GM12878 (cell line): Measurements from ENCODE around the gene PRRC1.

Experiments used
- IKZF1 ChIP-seq: fragments of 450-650 bp; conservative IDR thresholded peaks from 2 replicates; pipeline ENCODE4 v1.6.1; 2017; ENCODE audit warnings: antibody characterized with exemption, mild to moderate bottlenecking
- NRF1 ChIP-seq: conservative IDR thresholded peaks from 2 replicates; pipeline ENCODE4 v1.6.1; 2011; ENCODE audit warnings: mild to moderate bottlenecking, low read depth, low read length, improper control_type of control experiment
- POLR2AphosphoS5 ChIP-seq: IDR thresholded peaks from 2 replicates; pipeline ENCODE4 v1.6.1; 2011; ENCODE audit warnings: mild to moderate bottlenecking, low read length, inconsistent platforms
- REST ChIP-seq: IDR thresholded peaks from 2 replicates; pipeline ENCODE4 v1.6.1; 2012; ENCODE audit warnings: mild to moderate bottlenecking, low read depth, low read length
- SMC3 ChIP-seq: IDR thresholded peaks from 2 replicates; pipeline ENCODE4 v1.6.1; 2011; ENCODE audit warnings: low read length, improper control_type of control experiment, borderline replicate concordance

DNA sequence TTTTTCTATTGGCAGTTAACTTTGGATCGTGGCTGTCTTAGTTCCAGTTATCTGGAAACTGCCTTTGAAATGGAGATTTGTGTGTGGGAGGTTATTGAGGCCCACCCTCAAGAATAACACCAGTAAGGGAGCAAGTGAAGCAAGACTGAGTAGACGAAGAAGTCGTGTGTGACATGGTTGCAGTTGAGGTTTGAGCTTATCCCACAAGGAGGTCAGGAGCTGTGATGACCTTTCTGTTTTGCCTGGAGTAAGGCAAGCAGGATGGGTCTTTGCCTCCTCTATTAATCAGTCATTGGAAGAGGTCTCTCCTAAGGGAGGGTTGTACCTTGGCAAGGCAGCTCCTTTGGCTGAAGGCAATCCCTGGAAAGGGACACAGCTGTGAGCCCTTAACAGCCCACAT lies 81.9 kb downstream of the PRRC1 start:
- TF ChIP-seq POLR2AphosphoS5 (no peak), REST (no peak), SMC3 (no peak), IKZF1 (no peak), NRF1 (no peak)
